ENCODE measurements around the gene C1QA. TPM values are rescaled to one million over a fixed set of nuclear protein-coding genes. Genes with fewer than 3 reads are reported as not detected.

The C1QA gene
- total RNA-seq, 4 donors from 2014 or later, result 11.7 to 49.4 (median 28.1) TPM

Small RNA genes within 50 kb of the gene (microRNA-seq; reads per million reads assigned to microRNA genes)
- 0 reads per million in 2 donors for gene MIR6127 (ENCODE audit: borderline number of aligned reads in 1 of 2, borderline replicate concordance in 2 of 2)

Other genes with a start within 250 kb of the C1QA start
- 10 to 100 TPM in 3 of 4 donors, 1 to 10 TPM in 1; 7.5 to 13.3 (median 12.4) TPM for gene ZBTB40, start 184.8 kb upstream of the C1QA start, total RNA-seq
- gene EPHA8, start 73.1 kb upstream of the C1QA start, total RNA-seq, result under 1 TPM in 1 of 4 donors, not detected in 3; 0.62 TPM
- 10 to 100 TPM; 12.9 to 63.0 (median 32.7) TPM for gene C1QC, start 7.0 kb downstream of the C1QA start, total RNA-seq
- 10 to 100 TPM; 29.8 to 97.0 (median 47.3) TPM for gene C1QB, start 16.6 kb downstream of the C1QA start, total RNA-seq
- 1 to 10 TPM in 2 of 4 donors, under 1 TPM in 2; 0.57 to 3.1 (median 1.7) TPM for gene EPHB2, start 74.2 kb downstream of the C1QA start, total RNA-seq